Retinal pigment epithelial cell (primary cell): ENCODE data around the gene MAPKAP1.
A peak's percentile ranks its signal among the peaks of the same experiment; 100 is the strongest.

Experiments used
- DNase-seq: peaks from one replicate; pipeline ENCODE4 v3.0.0-alpha.2; 2010; ENCODE audit warnings: low read depth
- H3K4me3 ChIP-seq: 2 replicates; pipeline ENCODE4 v1.5.1; 2011; ENCODE audit warnings: mild to moderate bottlenecking, low read length, control low read depth, moderate library complexity
- CTCF ChIP-seq: conservative IDR thresholded peaks from 2 replicates; pipeline ENCODE4 v1.5.1; 2011; ENCODE audit warnings: low read depth, low read length, control low read depth, inconsistent platforms

The MAPKAP1 gene

DNA sequence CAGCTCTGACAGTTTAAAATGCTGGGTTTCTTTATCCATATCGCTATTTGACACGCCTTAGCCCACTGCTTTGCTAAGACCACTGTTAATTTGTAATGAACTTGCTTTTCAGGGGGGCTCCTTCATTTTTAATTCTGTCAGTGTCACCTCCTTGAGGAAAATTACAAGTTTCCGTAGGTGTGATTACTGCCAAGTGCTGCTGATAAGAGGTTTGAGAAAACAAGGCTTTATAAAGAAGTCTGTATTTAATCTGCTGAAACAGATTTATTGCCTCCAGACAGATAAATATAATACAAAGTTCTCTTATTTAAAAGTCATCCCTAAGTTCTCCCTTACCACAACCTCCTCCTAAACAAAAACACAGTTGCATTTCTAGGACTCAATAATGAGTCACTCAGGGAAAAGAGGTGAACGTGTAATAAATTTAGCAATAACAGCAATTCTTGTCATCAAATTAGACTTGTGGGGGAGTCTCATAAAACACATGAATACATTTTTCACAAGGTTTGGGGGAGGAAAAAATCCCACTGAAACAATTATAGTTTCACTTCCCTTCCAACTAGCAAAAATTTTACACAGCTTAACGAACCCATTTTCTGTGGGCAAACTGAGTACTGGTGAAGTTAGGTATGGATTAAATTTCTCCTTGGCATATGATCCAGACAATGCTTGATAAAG lies 72.8 kb downstream of the MAPKAP1 start:
- H3K4me3 ChIP-seq: no peak overlapping the region
- no peak for DNase-seq
- TF ChIP-seq CTCF: no peak

DNA sequence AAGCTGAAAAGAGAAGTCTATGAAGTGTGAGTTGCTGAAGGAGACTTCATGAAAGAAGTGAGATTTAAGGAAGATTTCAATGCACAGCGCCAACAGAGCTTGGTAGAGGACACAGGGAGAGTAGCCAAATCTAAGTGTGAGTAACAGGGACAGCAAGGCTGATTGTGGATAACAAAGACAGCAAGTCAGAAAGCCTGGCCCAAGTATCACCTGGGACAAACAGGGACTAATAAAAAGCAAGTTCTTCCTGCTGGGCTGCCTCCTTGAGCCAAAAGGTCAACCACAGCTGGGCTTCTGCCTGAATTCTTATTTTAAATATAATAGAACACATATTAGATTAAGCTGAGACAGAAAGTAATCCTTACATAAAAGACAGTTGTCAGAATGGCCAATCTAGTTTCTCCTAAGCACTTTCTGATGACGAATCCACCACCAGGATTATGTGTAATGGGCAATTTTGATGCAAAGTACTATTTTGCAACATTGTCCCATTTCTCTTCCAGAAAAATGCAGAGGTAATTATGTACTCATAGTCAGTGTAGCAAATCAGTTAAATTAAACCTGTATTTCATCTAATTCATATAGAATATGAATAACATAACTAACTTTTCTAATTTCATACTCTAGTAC lies 73.8 kb downstream of the MAPKAP1 start:
- no peak overlapping the region for H3K4me3 ChIP-seq
- TF ChIP-seq CTCF: no peak
- no peak for DNase-seq

DNA sequence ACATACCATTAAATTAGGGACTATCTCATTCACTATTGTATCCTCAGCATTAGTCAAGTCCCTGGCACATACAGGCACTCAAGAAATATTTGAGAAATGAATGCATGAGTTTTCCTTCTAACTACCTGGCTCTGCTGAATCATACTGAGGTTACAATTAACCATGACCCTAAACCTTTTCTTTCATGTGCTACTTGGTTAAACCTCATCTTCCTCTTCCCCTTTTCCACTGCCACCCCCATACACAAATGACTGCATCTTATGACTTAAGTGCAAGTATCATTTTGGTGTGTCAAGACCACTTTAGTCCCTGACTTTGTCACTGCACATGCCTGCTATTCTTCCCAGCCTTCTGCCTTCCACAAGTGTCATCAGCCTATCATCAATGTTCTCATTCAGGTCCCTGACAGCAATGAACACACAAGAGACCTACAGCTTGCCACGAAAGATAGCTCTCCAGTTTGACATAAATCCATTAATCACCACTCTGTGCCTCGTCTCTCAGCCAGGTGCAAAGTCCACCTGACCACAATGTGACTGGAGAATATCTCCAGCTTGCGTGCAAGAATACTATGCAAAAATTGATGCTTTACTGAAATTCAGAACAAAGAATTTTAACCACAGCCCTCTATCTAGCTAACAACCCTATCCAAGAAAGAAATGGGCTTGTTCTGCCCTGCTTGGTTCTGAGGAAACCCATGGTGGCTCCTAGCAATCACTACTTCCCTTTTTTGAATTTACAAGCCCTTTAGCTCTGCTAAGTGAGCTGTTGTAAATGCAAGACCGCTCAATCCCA lies 74.5 kb downstream of the MAPKAP1 start:
- DNase-seq: no peak
- TF ChIP-seq CTCF: no peak
- no peak overlapping the region for H3K4me3 ChIP-seq

DNA sequence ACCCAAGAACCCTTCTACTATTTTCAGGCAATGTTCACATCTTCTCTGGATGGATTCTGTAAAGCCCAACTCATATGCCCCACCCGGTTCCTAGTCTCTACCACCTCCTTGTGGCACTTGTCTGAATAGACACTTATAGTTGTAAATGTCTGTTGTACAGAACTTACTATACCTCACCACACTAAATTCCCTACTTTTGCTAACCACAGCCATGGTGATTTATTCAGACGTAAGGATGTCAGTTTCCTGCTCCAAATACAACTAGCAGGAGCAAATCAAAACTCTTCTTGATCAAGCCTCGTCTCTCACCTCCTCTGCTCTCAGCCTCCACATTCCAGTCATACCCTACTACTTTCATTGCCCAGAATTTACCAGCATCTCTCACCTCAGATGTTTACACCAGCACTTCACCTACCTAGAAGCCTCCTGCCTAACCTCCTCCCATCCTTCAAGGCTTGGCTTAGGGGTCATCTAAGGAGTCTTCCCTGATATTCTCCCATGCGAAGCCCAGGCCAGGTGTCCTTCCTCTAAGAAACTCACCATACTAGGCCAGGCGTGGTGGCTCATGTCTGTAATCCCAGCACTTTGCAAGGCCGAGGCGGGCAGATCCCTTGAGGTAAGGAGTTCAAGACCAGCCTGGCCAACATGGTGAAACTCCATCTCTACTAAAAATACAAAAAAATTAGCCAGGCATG lies 75.5 kb downstream of the MAPKAP1 start:
- DNase-seq: no peak
- H3K4me3 ChIP-seq: no peak overlapping the region
- peak; percentile 59 for TF ChIP-seq CTCF

- DNase-seq: no peak
- TF ChIP-seq CTCF: no peak
- no peak overlapping the region for H3K4me3 ChIP-seq
Observed at GRCh38 chr9:125630436-125630835, 76.6 kb downstream of the MAPKAP1 start.

- H3K4me3 ChIP-seq: no peak overlapping the region
- no peak for DNase-seq
- no peak for TF ChIP-seq CTCF
Observed at GRCh38 chr9:125629446-125629845, 77.6 kb downstream of the MAPKAP1 start.
